Transverse colon (tissue), 4 donors: ENCODE measurements around the gene FBXO47.

Source experiments
- CTCF ChIP-seq, 5 experiments: fragments of 200-600 bp in 3 of 5; fragments of 450-650 bp in 2 of 5; sonication (generic) in 3 of 5; IDR thresholded peaks; 1 replicate in 2 of 5; 2 replicates in 3 of 5; pipeline ENCODE4 v1.5.1; 2016 to 2017; ENCODE audit warnings: antibody characterized with exemption in 5 of 5, inconsistent platforms in 3 of 5, mild to moderate bottlenecking in 2 of 5, moderate library complexity in 1 of 5
- EP300 ChIP-seq: sonication (generic); formaldehyde crosslinking; IDR thresholded peaks from one replicate; pipeline ENCODE4 v1.6.1; 2017; ENCODE audit warnings: antibody characterized with exemption, low read depth
- POLR2A ChIP-seq: fragments of 450-650 bp; IDR thresholded peaks from one replicate; pipeline ENCODE4 v1.6.1; 2016; ENCODE audit warnings: antibody characterized with exemption, mild to moderate bottlenecking, moderate library complexity
- POLR2AphosphoS5 ChIP-seq, 3 donors: sonication (generic); formaldehyde crosslinking; IDR thresholded peaks; one replicate each; pipeline ENCODE4 v1.6.1; 2016; ENCODE audit warnings: antibody characterized with exemption in 3 of 3

GRCh38 chr17:38970128-38970527 lies 2.9 kb upstream of the FBXO47 start:
- TF ChIP-seq POLR2A, result no peak
- TF ChIP-seq CTCF (IDR thresholded peaks at IDR 0.05), result no peak
- TF ChIP-seq POLR2AphosphoS5 (IDR thresholded peaks at IDR 0.05), result no peak
- TF ChIP-seq EP300, result no peak
